ENCODE results near the gene PHRF1. TPM values are rescaled to one million over a fixed set of nuclear protein-coding genes. Genes with fewer than 3 reads are reported as not detected.

Gene PHRF1
- total RNA-seq, 1 donor: 27.5 TPM

GRCh38 chr11:617912-618682, 41.8 kb downstream of the PHRF1 start:
- peak; percentile 89 for DNase-seq (ENCODE audit: insufficient read length, low spot score, missing footprints)
- no peaks in the 10 kb centered on the region for H3K9me3 ChIP-seq (ENCODE audit: low read depth, low read length)
- H3K27ac ChIP-seq (ENCODE audit: low read depth, low read length): no peak overlapping the region
- no peaks in the 10 kb centered on the region for H3K27me3 ChIP-seq (ENCODE audit: insufficient read depth, low read length)
- H3K79me2 ChIP-seq (ENCODE audit: insufficient read depth, low read length): no peaks in the 10 kb centered on the region
- H3K36me3 ChIP-seq (ENCODE audit: insufficient read depth, low read length): peaks cover 3% of the 10 kb centered on the region
- peaks cover 16% of the 10 kb centered on the region for H4K20me1 ChIP-seq (ENCODE audit: insufficient read depth, low read length)
- H3K4me3 ChIP-seq (ENCODE audit: insufficient read depth, low read length): no peak overlapping the region
- peaks cover 10% of the 10 kb centered on the region for H3K4me1 ChIP-seq (ENCODE audit: insufficient read depth, low read length)
- H2AFZ ChIP-seq (ENCODE audit: low read length): no peak overlapping the region
- no peak overlapping the region for H3K4me2 ChIP-seq (ENCODE audit: insufficient read depth, low read length)
- TF ChIP-seq CTCF (IDR thresholded peaks at IDR 0.05; ENCODE audit: extremely low read depth, low read depth, low read length): no peak

- peaks cover 10% of the 10 kb centered on the region for H3K4me1 ChIP-seq (ENCODE audit: insufficient read depth, low read length)
- no peak overlapping the region for H2AFZ ChIP-seq (ENCODE audit: low read length)
- H3K36me3 ChIP-seq (ENCODE audit: insufficient read depth, low read length): no peaks in the 10 kb centered on the region
- H3K27me3 ChIP-seq (ENCODE audit: insufficient read depth, low read length): no peaks in the 10 kb centered on the region
- no peak overlapping the region for H3K27ac ChIP-seq (ENCODE audit: low read depth, low read length)
- no peak overlapping the region for H3K4me3 ChIP-seq (ENCODE audit: insufficient read depth, low read length)
- no peaks in the 10 kb centered on the region for H3K79me2 ChIP-seq (ENCODE audit: insufficient read depth, low read length)
- TF ChIP-seq CTCF (IDR thresholded peaks at IDR 0.05; ENCODE audit: extremely low read depth, low read depth, low read length): no peak
- no peak for DNase-seq (ENCODE audit: insufficient read length, low spot score, missing footprints)
- H3K4me2 ChIP-seq (ENCODE audit: insufficient read depth, low read length): no peak overlapping the region
- peaks cover 14% of the 10 kb centered on the region for H4K20me1 ChIP-seq (ENCODE audit: insufficient read depth, low read length)
- no peaks in the 10 kb centered on the region for H3K9me3 ChIP-seq (ENCODE audit: low read depth, low read length)
Measured at GRCh38 chr11:618856-619627, 42.8 kb downstream of the PHRF1 start.

GRCh38 chr11:619628-620050, 43.4 kb downstream of the PHRF1 start:
- H3K9me3 ChIP-seq (ENCODE audit: low read depth, low read length): no peaks in the 10 kb centered on the region
- H3K27ac ChIP-seq (ENCODE audit: low read depth, low read length): no peak overlapping the region
- peaks cover 8% of the 10 kb centered on the region for H4K20me1 ChIP-seq (ENCODE audit: insufficient read depth, low read length)
- H2AFZ ChIP-seq (ENCODE audit: low read length): no peak overlapping the region
- no peak for TF ChIP-seq CTCF (IDR thresholded peaks at IDR 0.05; ENCODE audit: extremely low read depth, low read depth, low read length)
- no peaks in the 10 kb centered on the region for H3K79me2 ChIP-seq (ENCODE audit: insufficient read depth, low read length)
- H3K27me3 ChIP-seq (ENCODE audit: insufficient read depth, low read length): no peaks in the 10 kb centered on the region
- no peaks in the 10 kb centered on the region for H3K36me3 ChIP-seq (ENCODE audit: insufficient read depth, low read length)
- peaks cover 10% of the 10 kb centered on the region for H3K4me1 ChIP-seq (ENCODE audit: insufficient read depth, low read length)
- no peak overlapping the region for H3K4me2 ChIP-seq (ENCODE audit: insufficient read depth, low read length)
- peak; percentile 78 for DNase-seq (ENCODE audit: insufficient read length, low spot score, missing footprints)
- no peak overlapping the region for H3K4me3 ChIP-seq (ENCODE audit: insufficient read depth, low read length)

GRCh38 chr11:620201-620600, 43.9 kb downstream of the PHRF1 start:
- H4K20me1 ChIP-seq (ENCODE audit: insufficient read depth, low read length): peaks cover 6% of the 10 kb centered on the region
- DNase-seq (ENCODE audit: insufficient read length, low spot score, missing footprints): peak; percentile 82
- H3K4me2 ChIP-seq (ENCODE audit: insufficient read depth, low read length): no peak overlapping the region
- no peaks in the 10 kb centered on the region for H3K27me3 ChIP-seq (ENCODE audit: insufficient read depth, low read length)
- H3K4me1 ChIP-seq (ENCODE audit: insufficient read depth, low read length): peaks cover 8% of the 10 kb centered on the region
- H3K4me3 ChIP-seq (ENCODE audit: insufficient read depth, low read length): no peak overlapping the region
- H2AFZ ChIP-seq (ENCODE audit: low read length): no peak overlapping the region
- H3K79me2 ChIP-seq (ENCODE audit: insufficient read depth, low read length): no peaks in the 10 kb centered on the region
- H3K27ac ChIP-seq (ENCODE audit: low read depth, low read length): no peak overlapping the region
- H3K36me3 ChIP-seq (ENCODE audit: insufficient read depth, low read length): no peaks in the 10 kb centered on the region
- no peak for TF ChIP-seq CTCF (IDR thresholded peaks at IDR 0.05; ENCODE audit: extremely low read depth, low read depth, low read length)
- H3K9me3 ChIP-seq (ENCODE audit: low read depth, low read length): no peaks in the 10 kb centered on the region
